ENCODE results near the gene HES7.

GRCh38 chr17:8159459-8160223 is 35.7 kb upstream of the HES7 start:
- TF ChIP-seq POLR2A (IDR thresholded peaks at IDR 0.05) (no peak), CTCF (IDR thresholded peaks at IDR 0.05) (no peak)
